Measurements from ENCODE around the gene BANF2. TPM values are rescaled to one million over a fixed set of nuclear protein-coding genes. Genes with fewer than 3 reads are reported as not detected.

The BANF2 gene
- total and polyA plus RNA-seq, 2 of the 13 experiments (the other 11 are each of a cell fraction or from before 2014, with no cell fraction given) = 0.35 TPM; not detected in 1

- peak; percentile 23; the same call in 1 of the 2 replicates for TF ChIP-seq USF2 (IDR thresholded peaks at IDR 0.05; ENCODE audit: low read depth, low read length)
- TF ChIP-seq USF2 (CRISPR knock-in tag; IDR thresholded peaks at IDR 0.05; ENCODE audit: borderline replicate concordance) = no peak
- peak; percentile 92 for TF ChIP-seq ZNF329 (CRISPR knock-in tag; IDR thresholded peaks at IDR 0.05; ENCODE audit: low read depth)
- TF ChIP-seq IRF2 (CRISPR knock-in tag; IDR thresholded peaks at IDR 0.05) = no peak
- no peak for TF ChIP-seq SIN3A (IDR thresholded peaks at IDR 0.05; ENCODE audit: borderline replicate concordance, low read depth, low read length)
- no peak for TF ChIP-seq THAP11 (CRISPR knock-in tag; IDR thresholded peaks at IDR 0.05)
- FAIRE-seq (no peak), ATAC-seq (no peak), DNase-seq (ENCODE audit: low spot score) (no peak)
- Histone ChIP-seq H3K36me3 (replicated peaks in 1 of 2; ENCODE audit: control insufficient read depth in 1 of 2, insufficient read depth in 2 of 2, low read length in 2 of 2) (no peaks in the 10 kb centered on the region), H3K79me2 (ENCODE audit: insufficient read depth, low read length) (no peaks in the 10 kb centered on the region), H3K9ac (ENCODE audit: insufficient read depth, low read depth, low read length) (no peak overlapping the region), H3K4me3 (replicated peaks in 1 of 3; ENCODE audit: insufficient read depth in 1 of 3, low read depth in 2 of 3, low read length in 3 of 3) (no peak overlapping the region), H3K4me2 (ENCODE audit: low read depth, low read length) (no peak overlapping the region), H3K9me3 (ENCODE audit: low read length) (no peaks in the 10 kb centered on the region), H4K20me1 (ENCODE audit: insufficient read depth, low read length) (no peaks in the 10 kb centered on the region), H2AFZ (ENCODE audit: low read length) (no peak overlapping the region), H3K27ac (ENCODE audit: extremely low read length, insufficient read depth, low read length) (no peak overlapping the region), H3K27me3 (ENCODE audit: control insufficient read depth in 1 of 2, insufficient read depth in 2 of 2, low read length in 2 of 2) (peaks cover 11 to 62% of the 10 kb centered on the region in 2 experiments), H3K4me1 (ENCODE audit: insufficient read depth, low read length) (peaks cover 42% of the 10 kb centered on the region)
- in situ Hi-C loops (cut with HindIII; ENCODE audit: extremely low pct_ligation_motif_present, low pct_unique_long_range_greater_than_20kb) = no loop called here
- 79% methylated on average over 5 of the region's 5 CpGs for WGBS (ENCODE audit: low lambda C conversion rate)
- ChIA-PET POLR2A (interaction anchor here (1.1 to 2.5 kb wide), 2 partner anchors 22 kb away, joined by 4 to 11 read pairs; partner anchors contain the start of gene RRBP1), CTCF (ENCODE audit: low intra/inter-chr PET ratio, low total read pairs) (no interaction called here)
- BruUV-seq (replicated peaks) = no TSS peak
- intact Hi-C loops (cut with micrococcal nuclease; ENCODE audit: unreplicated experiment) = no loop called here
Measured at GRCh38 chr20:17704589-17705317, 5.0 kb downstream of the BANF2 start.

All from HepG2 (cell line).